Naive B cell (primary cell): Measurements from ENCODE around the gene NF2. TPM values are rescaled to one million over a fixed set of nuclear protein-coding genes. Genes with fewer than 3 reads are reported as not detected.
A peak's percentile ranks its signal among the peaks of the same experiment; 100 is the strongest.

ENCODE experiments used
- ATAC-seq, 2 donors: fragments of 150-1000 bp; cut with Tn5 transposase; 2 replicates each; pipeline ENCODE4 v1.10.0; 2021; ENCODE audit warnings: low read depth in 2 of 2, mild to moderate bottlenecking in 2 of 2, moderate library complexity in 2 of 2
- DNase-seq: peaks from one replicate; pipeline ENCODE4 v3.0.0; 2022
- H3K27ac Mint-ChIP-seq, 6 donors: one replicate each; pipeline ENCODE4 v1.8.0; 2020 to 2022; ENCODE audit warnings: mild to moderate bottlenecking in 6 of 6, mixed read lengths in 6 of 6, moderate library complexity in 5 of 6, inconsistent platforms in 2 of 6
- H3K27me3 Mint-ChIP-seq, 3 donors: one replicate each; pipeline ENCODE4 v1.8.0; 2021 to 2022; ENCODE audit warnings: mixed read lengths in 3 of 3, mild to moderate bottlenecking in 1 of 3
- H3K36me3 Mint-ChIP-seq, 2 donors: one replicate each; pipeline ENCODE4 v1.8.0; 2020 to 2022; ENCODE audit warnings: mixed read lengths in 2 of 2, inconsistent platforms in 1 of 2, mild to moderate bottlenecking in 1 of 2
- H3K4me1 Mint-ChIP-seq, 3 donors: one replicate each; pipeline ENCODE4 v1.8.0; 2020 to 2022; ENCODE audit warnings: mixed read lengths in 3 of 3, inconsistent platforms in 1 of 3, mild to moderate bottlenecking in 1 of 3, moderate library complexity in 1 of 3
- H3K4me3 Mint-ChIP-seq, 8 donors: one replicate each; pipeline ENCODE4 v1.8.0; 2020 to 2022; ENCODE audit warnings: mild to moderate bottlenecking in 8 of 8, mixed read lengths in 8 of 8, moderate library complexity in 8 of 8, inconsistent platforms in 2 of 8
- H3K9me3 Mint-ChIP-seq, 7 donors: one replicate each; pipeline ENCODE4 v1.8.0; 2020 to 2022; ENCODE audit warnings: mixed read lengths in 7 of 7, mild to moderate bottlenecking in 5 of 7, inconsistent platforms in 2 of 7, moderate library complexity in 1 of 7
- polyA plus RNA-seq, 6 donors: library from polyadenylated mRNA; unstranded; fragments of 300-500 nt; fragmentation: Illumina TruSeq; gene quantifications; one replicate each; pipeline ENCODE4 v1.2.3, GENCODE V29; 2021; ENCODE audit warnings: low read depth in 6 of 6

NF2 gene
- polyA plus RNA-seq, 6 donors from 2014 or later = 6.5 to 23.7 (median 20.0) TPM

- H3K36me3 Mint-ChIP-seq = peaks cover 23 to 32% of the 10 kb centered on the region in 2 donors
Measured at GRCh38 chr22:29668673-29669072, 65.2 kb downstream of the NF2 start.

GRCh38 chr22:29670626-29671025, 67.2 kb downstream of the NF2 start:
- Mint-ChIP-seq H3K27me3 (no peaks in the 10 kb centered on the region), H3K4me1 (no peaks in the 10 kb centered on the region), H3K4me3 (no peak overlapping the region), H3K27ac (peak overlapping the region in 1 of 6 donors; percentile 32), H3K9me3 (no peaks in the 10 kb centered on the region), H3K36me3 (peaks cover 28 to 30% of the 10 kb centered on the region in 2 donors)
- ATAC-seq (no peak), DNase-seq (no peak)

More at GRCh38 chr22:29668673-29669072, 65.2 kb downstream of the NF2 start:
- ATAC-seq (no peak), DNase-seq (no peak)
- Mint-ChIP-seq H3K27ac (no peak overlapping the region), H3K4me1 (no peaks in the 10 kb centered on the region), H3K9me3 (no peaks in the 10 kb centered on the region), H3K27me3 (no peaks in the 10 kb centered on the region), H3K4me3 (no peak overlapping the region)

- no peak overlapping the region for H3K4me3 Mint-ChIP-seq
- DNase-seq = no peak
- no peaks in the 10 kb centered on the region for H3K9me3 Mint-ChIP-seq
- H3K27me3 Mint-ChIP-seq = no peaks in the 10 kb centered on the region
- peak overlapping the region in 1 of 6 donors; percentile 61 for H3K27ac Mint-ChIP-seq
- no peak for ATAC-seq
- H3K4me1 Mint-ChIP-seq = no peaks in the 10 kb centered on the region
- peaks cover 27 to 40% of the 10 kb centered on the region in 2 donors for H3K36me3 Mint-ChIP-seq
Measured at GRCh38 chr22:29673361-29674066, 70.1 kb downstream of the NF2 start.

GRCh38 chr22:29674121-29674520, 70.7 kb downstream of the NF2 start:
- peaks cover 22 to 40% of the 10 kb centered on the region in 2 donors for H3K36me3 Mint-ChIP-seq
- peak overlapping the region in 1 of 6 donors; percentile 74 for H3K27ac Mint-ChIP-seq
- DNase-seq (no peak), ATAC-seq (no peak)
- H3K4me1 Mint-ChIP-seq = no peaks in the 10 kb centered on the region
- no peak overlapping the region for H3K4me3 Mint-ChIP-seq
- no peaks in the 10 kb centered on the region for H3K9me3 Mint-ChIP-seq
- H3K27me3 Mint-ChIP-seq = no peaks in the 10 kb centered on the region

GRCh38 chr22:29679316-29679715, 75.9 kb downstream of the NF2 start:
- Mint-ChIP-seq H3K4me3 (no peak overlapping the region), H3K9me3 (no peaks in the 10 kb centered on the region), H3K27me3 (no peaks in the 10 kb centered on the region), H3K36me3 (peaks cover 12 to 45% of the 10 kb centered on the region in 2 donors), H3K27ac (peak overlapping the region in 1 of 6 donors; percentile 70), H3K4me1 (no peaks in the 10 kb centered on the region)
- DNase-seq (no peak), ATAC-seq (no peak)

- Mint-ChIP-seq H3K36me3 (peaks cover 7 to 33% of the 10 kb centered on the region in 2 donors), H3K27ac (no peak overlapping the region), H3K4me3 (no peak overlapping the region), H3K4me1 (no peaks in the 10 kb centered on the region), H3K27me3 (no peaks in the 10 kb centered on the region), H3K9me3 (no peaks in the 10 kb centered on the region)
- DNase-seq (no peak), ATAC-seq (no peak)
Measured at GRCh38 chr22:29683536-29683935, 80.1 kb downstream of the NF2 start.

- ATAC-seq (no peak), DNase-seq (no peak)
- Mint-ChIP-seq H3K27me3 (no peaks in the 10 kb centered on the region), H3K4me3 (no peak overlapping the region), H3K27ac (no peak overlapping the region), H3K9me3 (no peaks in the 10 kb centered on the region), H3K36me3 (peaks cover 7 to 33% of the 10 kb centered on the region in 2 donors), H3K4me1 (no peaks in the 10 kb centered on the region)
Measured at GRCh38 chr22:29684244-29684643, 80.8 kb downstream of the NF2 start.

- Mint-ChIP-seq H3K9me3 (no peaks in the 10 kb centered on the region), H3K36me3 (peaks cover 10 to 20% of the 10 kb centered on the region in 2 donors), H3K27me3 (no peaks in the 10 kb centered on the region), H3K4me1 (no peaks in the 10 kb centered on the region), H3K4me3 (no peak overlapping the region), H3K27ac (peak overlapping the region in 1 of 6 donors; percentile 16)
- DNase-seq (no peak), ATAC-seq (no peak)
Measured at GRCh38 chr22:29689206-29689879, 85.9 kb downstream of the NF2 start.

GRCh38 chr22:29689880-29690213, 86.4 kb downstream of the NF2 start:
- H3K36me3 Mint-ChIP-seq = peaks cover 10 to 15% of the 10 kb centered on the region in 2 donors
- peak overlapping the region in 1 of 6 donors; percentile 16 for H3K27ac Mint-ChIP-seq
- no peaks in the 10 kb centered on the region for H3K4me1 Mint-ChIP-seq
- H3K4me3 Mint-ChIP-seq = no peak overlapping the region
- no peak for DNase-seq
- ATAC-seq = no peak
- no peaks in the 10 kb centered on the region for H3K9me3 Mint-ChIP-seq
- no peaks in the 10 kb centered on the region for H3K27me3 Mint-ChIP-seq

- H3K4me1 Mint-ChIP-seq = no peaks in the 10 kb centered on the region
- peaks cover 10 to 15% of the 10 kb centered on the region in 2 donors for H3K36me3 Mint-ChIP-seq
- ATAC-seq (no peak), DNase-seq (no peak)
- H3K4me3 Mint-ChIP-seq = no peak overlapping the region
- no peaks in the 10 kb centered on the region for H3K9me3 Mint-ChIP-seq
- peak overlapping the region in 1 of 6 donors; percentile 2 for H3K27ac Mint-ChIP-seq
- H3K27me3 Mint-ChIP-seq = no peaks in the 10 kb centered on the region
Measured at GRCh38 chr22:29690476-29690875, 87.0 kb downstream of the NF2 start.

- Mint-ChIP-seq H3K4me3 (no peak overlapping the region), H3K27ac (no peak overlapping the region), H3K27me3 (no peaks in the 10 kb centered on the region), H3K36me3 (peaks cover 10 to 11% of the 10 kb centered on the region in 2 donors), H3K4me1 (no peaks in the 10 kb centered on the region), H3K9me3 (no peaks in the 10 kb centered on the region)
- ATAC-seq = no peak
- DNase-seq = no peak
Measured at GRCh38 chr22:29691636-29692326, 88.3 kb downstream of the NF2 start.

- H3K36me3 Mint-ChIP-seq = peaks cover 5 to 6% of the 10 kb centered on the region in 2 donors
- no peaks in the 10 kb centered on the region for H3K9me3 Mint-ChIP-seq
- no peak overlapping the region for H3K27ac Mint-ChIP-seq
- no peak for DNase-seq
- no peaks in the 10 kb centered on the region for H3K27me3 Mint-ChIP-seq
- ATAC-seq = no peak
- H3K4me1 Mint-ChIP-seq = no peaks in the 10 kb centered on the region
- H3K4me3 Mint-ChIP-seq = no peak overlapping the region
Measured at GRCh38 chr22:29692327-29692640, 88.9 kb downstream of the NF2 start.

- peaks cover 0 to 3% of the 10 kb centered on the region in 2 donors for H3K36me3 Mint-ChIP-seq
- no peaks in the 10 kb centered on the region for H3K9me3 Mint-ChIP-seq
- DNase-seq (no peak), ATAC-seq (no peak)
- H3K4me1 Mint-ChIP-seq = no peaks in the 10 kb centered on the region
- H3K4me3 Mint-ChIP-seq = no peak overlapping the region
- no peaks in the 10 kb centered on the region for H3K27me3 Mint-ChIP-seq
- H3K27ac Mint-ChIP-seq = peak overlapping the region in 1 of 6 donors; percentile 77
Measured at GRCh38 chr22:29693161-29693560, 89.7 kb downstream of the NF2 start.

GRCh38 chr22:29693671-29694070, 90.2 kb downstream of the NF2 start:
- Mint-ChIP-seq H3K4me1 (no peaks in the 10 kb centered on the region), H3K27me3 (no peaks in the 10 kb centered on the region), H3K4me3 (no peak overlapping the region), H3K27ac (peak overlapping the region in 1 of 6 donors; percentile 77), H3K9me3 (no peaks in the 10 kb centered on the region), H3K36me3 (peaks cover 0 to 3% of the 10 kb centered on the region in 2 donors)
- no peak for DNase-seq
- no peak for ATAC-seq
